T-cell (primary cell): ENCODE measurements around the gene ACOT11. TPM values are rescaled to one million over a fixed set of nuclear protein-coding genes. Genes with fewer than 3 reads are reported as not detected.

Experiments
- ATAC-seq, 4 experiments: fragments of 200-7000 bp in 3 of 4; fragments of 150-1000 bp in 1 of 4; cut with Tn5 transposase; replicated peaks in 1 of 4; 1 replicate in 3 of 4; 2 replicates in 1 of 4; pipeline ENCODE4 v1.10.0; 2021; ENCODE audit warnings: moderate library complexity in 3 of 4, mild to moderate bottlenecking in 2 of 4, moderate number of reproducible peaks in 1 of 4
- CTCF ChIA-PET, 2 donors: fragments of 300-600 bp; sonication (Branson Sonifier 250); formaldehyde crosslinking; loops; one replicate each; lab custom pipeline; 2022; ENCODE audit warnings: antibody characterized with exemption in 2 of 2; lab: Charles Lee
- POLR2A ChIA-PET, 2 donors: fragments of 300-600 bp; sonication (Branson Sonifier 250); formaldehyde crosslinking; loops; one replicate each; lab custom pipeline; 2022; ENCODE audit warnings: antibody characterized with exemption in 2 of 2; lab: Charles Lee
- DNase-seq, 35 experiments: peaks; one replicate each; pipeline versions ENCODE4 v3.0.0 to v3.0.0-alpha.2; 2013 to 2023
- H3K27ac ChIP-seq: one replicate; pipeline ENCODE4 v1.5.1; 2013; ENCODE audit warnings: low read length
- H3K27me3 ChIP-seq, 2 experiments: replicated peaks in 1 of 2; 1 replicate in 1 of 2; 2 replicates in 1 of 2; pipeline versions ENCODE4 v1.6.1 to v1.7.0; 2013; ENCODE audit warnings: low read length in 1 of 2, mixed read lengths in 1 of 2; ENCODE audit not compliant: control insufficient read depth in 2 of 2, insufficient read depth in 2 of 2; ENCODE audit errors: extremely low read depth in 1 of 2
- H3K36me3 ChIP-seq, 2 donors: 1 replicate in 1 of 2; 2 replicates in 1 of 2; pipeline versions ENCODE4 v1.6.1 to v1.7.0; 2013; ENCODE audit warnings: low read length in 1 of 2; ENCODE audit not compliant: control insufficient read depth in 2 of 2, insufficient read depth in 1 of 2; ENCODE audit errors: extremely low read depth in 1 of 2
- H3K4me1 ChIP-seq, 2 experiments: 1 replicate in 1 of 2; 2 replicates in 1 of 2; pipeline versions ENCODE4 v1.6.1 to v1.7.0; 2013; ENCODE audit warnings: low read length in 2 of 2, mixed read lengths in 1 of 2; ENCODE audit not compliant: insufficient read depth in 2 of 2, control insufficient read depth in 1 of 2; ENCODE audit errors: extremely low read depth in 1 of 2
- H3K4me3 ChIP-seq, 2 donors: 1 replicate in 1 of 2; 2 replicates in 1 of 2; pipeline versions ENCODE4 v1.5.1 to v1.7.0; 2013; ENCODE audit warnings: mild to moderate bottlenecking in 2 of 2, low read length in 1 of 2, moderate library complexity in 1 of 2; ENCODE audit not compliant: control insufficient read depth in 1 of 2; ENCODE audit errors: extremely low read depth in 1 of 2
- H3K9me3 ChIP-seq: 2 replicates; pipeline ENCODE4 v1.7.0; 2013
- H3K27ac Mint-ChIP-seq, 2 donors: one replicate each; pipeline ENCODE4 v1.8.0; 2020 to 2021; ENCODE audit warnings: mild to moderate bottlenecking in 2 of 2, mixed read lengths in 2 of 2
- H3K27me3 Mint-ChIP-seq, 2 donors: one replicate each; pipeline ENCODE4 v1.8.0; 2021 to 2022; ENCODE audit warnings: mixed read lengths in 2 of 2
- H3K36me3 Mint-ChIP-seq: one replicate; pipeline ENCODE4 v1.8.0; 2021; ENCODE audit warnings: mixed read lengths
- H3K4me1 Mint-ChIP-seq, 3 donors: one replicate each; pipeline ENCODE4 v1.8.0; 2020 to 2022; ENCODE audit warnings: mixed read lengths in 3 of 3, mild to moderate bottlenecking in 1 of 3
- H3K4me3 Mint-ChIP-seq, 3 donors: one replicate each; pipeline ENCODE4 v1.8.0; 2020 to 2022; ENCODE audit warnings: mild to moderate bottlenecking in 3 of 3, mixed read lengths in 3 of 3, moderate library complexity in 3 of 3
- H3K9me3 Mint-ChIP-seq, 3 donors: one replicate each; pipeline ENCODE4 v1.8.0; 2020 to 2022; ENCODE audit warnings: mixed read lengths in 3 of 3
- WGBS: methylation state at CpG from one replicate; pipeline ENCODE4 v1.1.5; 2013; ENCODE audit warnings: missing lambda C conversion rate; ENCODE audit not compliant: insufficient coverage; 5-methylcytosine and 5-hydroxymethylcytosine counted together
- total RNA-seq, 35 experiments: library from RNA in 6 of 35; stranded (reverse) in 6 of 35; fragments of 120-200 nt in 1 of 35; gene quantifications; one replicate each; pipeline versions ENCODE4 v1.2.1 to v1.2.4 and lab custom pipeline; 2013 to 2026

The ACOT11 gene
- total RNA-seq, 5 donors from 2014 or later (not counting 1 experiment from before 2014, with no cell fraction given), result 0.60 to 1.4 (median 0.93) TPM

GRCh38 chr1:54604051-54604450 is 56.0 kb downstream of the ACOT11 start:
- no peaks in the 10 kb centered on the region for H3K27me3 Mint-ChIP-seq
- Histone ChIP-seq H3K4me3 (no peak overlapping the region), H3K4me1 (peaks cover 0 to 17% of the 10 kb centered on the region in 2 experiments), H3K36me3 (no peaks in the 10 kb centered on the region), H3K27me3 (no peaks in the 10 kb centered on the region), H3K27ac (no peak overlapping the region), H3K9me3 (no peaks in the 10 kb centered on the region)
- ChIA-PET CTCF (no interaction called here), POLR2A (no interaction called here)
- H3K36me3 Mint-ChIP-seq, result no peaks in the 10 kb centered on the region
- peak overlapping the region in 1 of 3 donors; percentile 44 for H3K4me3 Mint-ChIP-seq
- WGBS, result 71% methylated on average over 1 of the region's 7 CpGs
- H3K4me1 Mint-ChIP-seq, result peaks cover 14 to 16% (median 15%) of the 10 kb centered on the region in 3 donors
- DNase-seq (no peak), ATAC-seq (peak in 1 of 4 experiments; percentile 10)
- no peaks in the 10 kb centered on the region for H3K9me3 Mint-ChIP-seq
- H3K27ac Mint-ChIP-seq, result peak overlapping the region; percentile 26 to 81

GRCh38 chr1:54604572-54605370 is 56.7 kb downstream of the ACOT11 start:
- peak in 33 of 35 experiments; percentile 3 to 57 (median 31) for DNase-seq
- peak overlapping the region in 1 of 3 donors; percentile 44 for H3K4me3 Mint-ChIP-seq

GRCh38 chr1:54606096-54606989 is 58.3 kb downstream of the ACOT11 start:
- H3K27ac Mint-ChIP-seq, result no peak overlapping the region
- 66% methylated on average over 5 of the region's 9 CpGs for WGBS
- POLR2A ChIA-PET, result no interaction called here

More at GRCh38 chr1:54604572-54605370, 56.7 kb downstream of the ACOT11 start:
- Mint-ChIP-seq H3K27ac (peak overlapping the region; percentile 26 to 81), H3K4me1 (peaks cover 14 to 16% (median 15%) of the 10 kb centered on the region in 3 donors), H3K36me3 (no peaks in the 10 kb centered on the region), H3K27me3 (no peaks in the 10 kb centered on the region), H3K9me3 (no peaks in the 10 kb centered on the region)
- Histone ChIP-seq H3K27me3 (no peaks in the 10 kb centered on the region), H3K4me3 (no peak overlapping the region), H3K9me3 (no peaks in the 10 kb centered on the region), H3K4me1 (peaks cover 0 to 17% of the 10 kb centered on the region in 2 experiments), H3K27ac (no peak overlapping the region), H3K36me3 (no peaks in the 10 kb centered on the region)
- 48% methylated on average over 12 of the region's 13 CpGs for WGBS
- ATAC-seq, result peak; percentile 80 to 95 (median 95)
- ChIA-PET POLR2A (no interaction called here), CTCF (no interaction called here)

DNA sequence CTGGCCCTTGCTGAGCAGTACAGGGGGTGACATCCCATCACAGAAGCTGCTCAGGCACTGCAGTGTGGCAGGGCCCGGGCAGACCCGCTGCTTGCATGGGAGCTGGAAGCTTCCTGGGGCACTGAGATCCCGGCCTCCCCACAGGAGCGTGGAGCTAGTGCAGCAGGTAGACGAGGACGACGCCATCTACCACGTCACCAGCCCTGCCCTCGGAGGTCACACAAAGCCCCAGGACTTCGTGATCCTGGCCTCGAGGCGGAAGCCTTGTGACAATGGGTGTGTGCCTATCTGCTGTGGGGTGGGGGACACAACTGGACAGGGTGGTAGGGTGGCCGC is 58.9 kb downstream of the ACOT11 start:
- Mint-ChIP-seq H3K27me3 (no peaks in the 10 kb centered on the region), H3K4me1 (peaks cover 14 to 16% (median 15%) of the 10 kb centered on the region in 3 donors), H3K36me3 (no peaks in the 10 kb centered on the region), H3K4me3 (no peak overlapping the region), H3K27ac (no peak overlapping the region), H3K9me3 (no peaks in the 10 kb centered on the region)
- no peak overlapping the region for H3K4me3 ChIP-seq
- no peak overlapping the region for H3K27ac ChIP-seq
- 94% methylated on average over 9 of the region's 13 CpGs for WGBS
- ChIA-PET POLR2A (no interaction called here), CTCF (no interaction called here)
- DNase-seq (no peak), ATAC-seq (no peak)
- peaks cover 0 to 17% of the 10 kb centered on the region in 2 experiments for H3K4me1 ChIP-seq
- no peaks in the 10 kb centered on the region for H3K9me3 ChIP-seq
- no peaks in the 10 kb centered on the region for H3K36me3 ChIP-seq
- H3K27me3 ChIP-seq, result peaks cover 0 to 5% of the 10 kb centered on the region in 2 experiments

More at GRCh38 chr1:54606096-54606989, 58.3 kb downstream of the ACOT11 start:
- H3K4me1 Mint-ChIP-seq, result peaks cover 14 to 16% (median 15%) of the 10 kb centered on the region in 3 donors
- CTCF ChIA-PET, result no interaction called here
- no peaks in the 10 kb centered on the region for H3K27me3 Mint-ChIP-seq
- no peak overlapping the region for H3K4me3 Mint-ChIP-seq
- Histone ChIP-seq H3K36me3 (no peaks in the 10 kb centered on the region), H3K4me3 (no peak overlapping the region), H3K4me1 (peaks cover 0 to 17% of the 10 kb centered on the region in 2 experiments), H3K27me3 (peaks cover 0 to 5% of the 10 kb centered on the region in 2 experiments), H3K9me3 (no peaks in the 10 kb centered on the region), H3K27ac (no peak overlapping the region)
- ATAC-seq, result no peak
- H3K36me3 Mint-ChIP-seq, result no peaks in the 10 kb centered on the region
- no peaks in the 10 kb centered on the region for H3K9me3 Mint-ChIP-seq
- DNase-seq, result no peak

DNA sequence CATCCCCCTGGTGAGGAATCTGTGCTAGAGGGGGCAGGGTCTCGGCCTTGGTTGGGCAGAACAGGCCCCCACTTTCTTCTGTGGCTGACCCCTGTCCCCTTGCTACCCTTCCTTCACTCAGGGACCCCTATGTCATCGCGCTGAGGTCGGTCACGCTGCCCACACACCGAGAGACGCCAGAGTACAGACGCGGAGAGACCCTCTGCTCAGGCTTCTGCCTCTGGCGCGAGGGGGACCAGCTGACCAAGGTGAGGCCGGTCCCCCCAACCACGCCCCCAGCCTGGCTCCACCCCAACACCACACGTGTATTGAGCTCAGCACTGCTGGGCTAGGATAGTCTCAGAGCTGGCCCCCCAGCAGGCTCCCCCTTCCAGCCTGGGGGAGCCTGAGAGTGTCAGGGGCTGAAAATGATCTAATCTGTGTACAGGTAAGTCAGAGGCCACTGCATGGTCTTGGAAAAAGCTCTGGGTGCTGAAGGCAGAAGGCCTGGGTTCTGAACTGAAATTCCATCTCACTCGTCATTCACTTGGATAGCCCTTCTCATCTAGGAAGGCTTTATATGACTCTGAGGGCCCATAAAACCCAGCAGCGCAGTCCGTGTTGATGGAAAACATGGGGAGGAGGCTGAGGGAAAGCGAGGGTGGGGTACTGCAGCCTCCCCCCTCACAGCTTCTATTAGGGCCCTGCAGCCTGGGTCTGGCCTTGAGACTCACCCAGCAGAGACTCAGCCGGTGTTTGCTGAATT is 60.0 kb downstream of the ACOT11 start:
- Mint-ChIP-seq H3K4me1 (peaks cover 14 to 16% (median 15%) of the 10 kb centered on the region in 3 donors), H3K9me3 (no peaks in the 10 kb centered on the region), H3K4me3 (no peak overlapping the region), H3K27me3 (no peaks in the 10 kb centered on the region), H3K36me3 (no peaks in the 10 kb centered on the region), H3K27ac (no peak overlapping the region)
- H3K36me3 ChIP-seq, result no peaks in the 10 kb centered on the region
- no peak for ATAC-seq
- ChIA-PET CTCF (no interaction called here), POLR2A (no interaction called here)
- H3K27me3 ChIP-seq, result peaks cover 0 to 11% of the 10 kb centered on the region in 2 experiments
- DNase-seq, result no peak
- H3K4me1 ChIP-seq, result peaks cover 0 to 17% of the 10 kb centered on the region in 2 experiments
- 91% methylated on average over 8 of the region's 19 CpGs for WGBS
- no peaks in the 10 kb centered on the region for H3K9me3 ChIP-seq
- H3K27ac ChIP-seq, result no peak overlapping the region
- no peak overlapping the region for H3K4me3 ChIP-seq
